Stomach (tissue), 19 donors: ENCODE measurements around the gene LMTK2. TPM values are rescaled to one million over a fixed set of nuclear protein-coding genes. Genes with fewer than 3 reads are reported as not detected.

Source experiments
- DNase-seq, 2 donors: peaks; one replicate each; pipeline versions ENCODE4 v3.0.0 to v3.0.0-alpha.2; 2013 to 2019
- H3K27ac ChIP-seq, 5 donors: fragments of 200-600 bp in 4 of 5; sonication (generic) in 4 of 5; one replicate each; pipeline ENCODE4 v1.5.1; 2013 to 2019; ENCODE audit warnings: mild to moderate bottlenecking in 1 of 5, moderate library complexity in 1 of 5
- H3K27me3 ChIP-seq, 3 donors: fragments of 200-600 bp; sonication (generic); one replicate each; pipeline ENCODE4 v1.5.1; 2017 to 2019; ENCODE audit warnings: mixed run types in 1 of 3
- H3K36me3 ChIP-seq, 4 donors: fragments of 200-600 bp; sonication (generic); 1 replicate in 3 of 4; 2 replicates in 1 of 4; pipeline ENCODE4 v1.5.1; 2016 to 2019
- H3K4me1 ChIP-seq, 4 donors: fragments of 200-600 bp; sonication (generic); one replicate each; pipeline ENCODE4 v1.5.1; 2016 to 2019
- H3K4me3 ChIP-seq, 4 donors: fragments of 200-600 bp; sonication (generic) in 3 of 4; one replicate each; pipeline ENCODE4 v1.5.1; 2016 to 2019; ENCODE audit warnings: mild to moderate bottlenecking in 1 of 4
- H3K9me3 ChIP-seq, 4 donors: fragments of 200-600 bp; sonication (generic); one replicate each; pipeline ENCODE4 v1.5.1; 2016 to 2019
- CTCF ChIP-seq, 7 experiments: fragments of 450-650 bp in 4 of 7; fragments of 200-600 bp in 3 of 7; sonication (generic) in 3 of 7; IDR thresholded peaks; one replicate each; pipeline ENCODE4 v1.5.1; 2016 to 2019; ENCODE audit warnings: antibody characterized with exemption in 7 of 7, control low read depth in 2 of 7, mild to moderate bottlenecking in 1 of 7
- EP300 ChIP-seq: sonication (generic); formaldehyde crosslinking; IDR thresholded peaks from one replicate; pipeline ENCODE4 v1.6.1; 2017; ENCODE audit warnings: antibody characterized with exemption
- POLR2A ChIP-seq, 4 donors: fragments of 450-650 bp; IDR thresholded peaks; one replicate each; pipeline ENCODE4 v1.6.1; 2016; ENCODE audit warnings: antibody characterized with exemption in 4 of 4, control low read depth in 2 of 4, mild to moderate bottlenecking in 1 of 4, moderate library complexity in 1 of 4
- POLR2AphosphoS5 ChIP-seq, 3 donors: sonication (generic); formaldehyde crosslinking; IDR thresholded peaks; one replicate each; pipeline ENCODE4 v1.6.1; 2016; ENCODE audit warnings: antibody characterized with exemption in 3 of 3
- WGBS, 5 donors: extraction: QIAGEN DNeasy Blood & Tissue Kit in 3 of 5; methylation state at CpG; one replicate each; pipeline versions ENCODE4 v1.1.5 to v1.1.7; 2013 to 2018; 5-methylcytosine and 5-hydroxymethylcytosine counted together
- intact Hi-C: fragments of 100-400 bp; cut with DNase I; formaldehyde crosslinking; loops from one replicate; pipeline ENCODE4 v1.15.1; 2023; ENCODE audit warnings: low total_unique reads
- long read RNA-seq, 10 donors: transcript quantifications; one replicate each; lab custom pipeline, GENCODE V29; 2026
- polyA plus RNA-seq, 3 donors: library from polyadenylated mRNA; stranded (reverse); fragments of 200-250 nt; gene quantifications; one replicate each; pipeline ENCODE4 v1.2.3, GENCODE V29; 2013
- total RNA-seq, 5 donors: library from RNA; depleted of rRNA; stranded (reverse); fragments of >200 nt; gene quantifications; one replicate each; pipeline versions ENCODE4 v1.1.0 to v1.2.3, GENCODE V29; 2014 to 2016
- donor health status: healthy with polysubstance abuse.
- donor health status: Bipolar disorder and iron deficiency.
- donor health status: healthy.

Gene LMTK2
- total RNA-seq (10 to 100 TPM; 18.2 to 42.6 (median 20.6) TPM), polyA plus RNA-seq (1 to 10 TPM; 1.4 to 3.6 (median 1.7) TPM)
- long read RNA-seq, donor 1, result 0 reads
- long read RNA-seq, donor 2, result 0 reads
- long read RNA-seq, donor 3, result 0 reads
- long read RNA-seq, donor 4, result 0 reads
- long read RNA-seq, donor 5, result 0 reads
- long read RNA-seq, donor 6, partial matches to known transcripts, result 36 of 36 reads
- long read RNA-seq, donor 6, other reads (novel, unspliced or antisense), result 0 of 36 reads
- long read RNA-seq, donor 7, result 0 reads
- long read RNA-seq, donor 8, result 0 reads
- long read RNA-seq, donor 9, result 0 reads
- long read RNA-seq, donor 10, result 0 reads

GRCh38 chr7:98106647-98107312, at the start of gene LMTK2:
TSS of gene LMTK2 (plus strand) at chr7:98106862. CDS start at chr7:98107178, 316 bp downstream.
- Histone ChIP-seq H3K4me3 (peak within 1 kb of the TSS; percentile 87 to 100 (median 94)), H3K27me3 (no peaks in the 10 kb centered on the region), H3K4me1 (peaks cover 33 to 45% (median 41%) of the 10 kb centered on the region in 4 donors), H3K9me3 (peaks cover 0 to 10% (median 6%) of the 10 kb centered on the region in 4 donors), H3K27ac (peak within 1 kb of the TSS; percentile 89 to 92 (median 91)), H3K36me3 (no peaks in the 10 kb centered on the region)
- TF ChIP-seq CTCF (IDR thresholded peaks at IDR 0.05) (peak in 5 of 7 experiments; percentile 93 to 98 (median 94)), POLR2AphosphoS5 (IDR thresholded peaks at IDR 0.05) (peak; percentile 88 to 99 (median 97)), EP300 (no peak), POLR2A (IDR thresholded peaks at IDR 0.05) (peak in 2 of 4 donors; percentile 41 to 90)
- DNase-seq, result peak; percentile 96 to 98
- intact Hi-C loops, result loop anchor here (2.0 to 5.0 kb wide), 2 partner anchors 28 to 61 kb away; no protein-coding TSS in a partner anchor
- 0 to 1% (median 0%) methylated on average over 13 to 75 of the region's 75 CpGs for WGBS, 5 donors

GRCh38 chr7:98057157-98057556, 49.5 kb upstream of the LMTK2 start:
- Histone ChIP-seq H3K9me3 (no peaks in the 10 kb centered on the region), H3K27me3 (no peaks in the 10 kb centered on the region), H3K4me3 (no peak overlapping the region), H3K36me3 (no peaks in the 10 kb centered on the region), H3K4me1 (no peaks in the 10 kb centered on the region), H3K27ac (no peak overlapping the region)
- DNase-seq, result no peak
- intact Hi-C loops, result no loop called here
- WGBS, 5 donors, result 89 to 97% (median 93%) methylated on average over 2 of the region's 2 CpGs
- TF ChIP-seq EP300 (no peak), CTCF (IDR thresholded peaks at IDR 0.05) (no peak), POLR2AphosphoS5 (IDR thresholded peaks at IDR 0.05) (no peak), POLR2A (IDR thresholded peaks at IDR 0.05) (no peak)

- TF ChIP-seq POLR2AphosphoS5 (IDR thresholded peaks at IDR 0.05), result no peak
- no peak for TF ChIP-seq CTCF (IDR thresholded peaks at IDR 0.05)
- TF ChIP-seq POLR2A (IDR thresholded peaks at IDR 0.05), result no peak
- no peak for TF ChIP-seq EP300
- no peak overlapping the region for H3K27ac ChIP-seq
- peak in 1 of 2 donors; percentile 18 for DNase-seq
- peaks cover 0 to 4% (median 0%) of the 10 kb centered on the region in 4 donors for H3K9me3 ChIP-seq
- no peak overlapping the region for H3K4me3 ChIP-seq
- 32 to 60% (median 52%) methylated on average over 10 of the region's 10 CpGs for WGBS, 5 donors
- no peaks in the 10 kb centered on the region for H3K36me3 ChIP-seq
- H3K27me3 ChIP-seq, result no peaks in the 10 kb centered on the region
- intact Hi-C loops, result no loop called here
- H3K4me1 ChIP-seq, result no peaks in the 10 kb centered on the region
These were observed 48.5 kb upstream of the LMTK2 start for GRCh38 chr7:98058186-98058585.

GRCh38 chr7:98064233-98064632, 42.4 kb upstream of the LMTK2 start:
- no peak for DNase-seq

More at GRCh38 chr7:98064233-98064632, 42.4 kb upstream of the LMTK2 start:
- Histone ChIP-seq H3K27ac (no peak overlapping the region), H3K9me3 (peaks cover 0 to 8% (median 0%) of the 10 kb centered on the region in 4 donors), H3K36me3 (no peaks in the 10 kb centered on the region), H3K4me1 (no peaks in the 10 kb centered on the region), H3K4me3 (no peak overlapping the region), H3K27me3 (no peaks in the 10 kb centered on the region)
- 74 to 97% (median 86%) methylated on average over 1 of the region's 1 CpG for WGBS, 5 donors
- intact Hi-C loops, result no loop called here
- TF ChIP-seq CTCF (IDR thresholded peaks at IDR 0.05) (no peak), POLR2AphosphoS5 (IDR thresholded peaks at IDR 0.05) (no peak), EP300 (no peak), POLR2A (IDR thresholded peaks at IDR 0.05) (no peak)
